Activated CD4-positive, alpha-beta T cell treated with anti-CD3 and anti-CD28 coated beads, Interleukin-2, amount 10 ng/mL, durations not matched to agents 7 days and 5 days (primary cell): Measurements from ENCODE around the gene GAB4. TPM values are rescaled to one million over a fixed set of nuclear protein-coding genes. Genes with fewer than 3 reads are reported as not detected.
"Not testable (repeated sequence)": the region's sequence is repeated elsewhere in the genome, so short reads cannot be mapped to it uniquely, and the experiment has no call there.

Experiments
- CTCF ChIA-PET: fragments of 350-600 bp; sonication (Branson Sonifier 250); formaldehyde crosslinking; loops from one replicate; lab custom pipeline; 2021; ENCODE audit warnings: antibody characterized with exemption; lab: Charles Lee
- POLR2A ChIA-PET: fragments of 350-600 bp; sonication (Branson Sonifier 250); formaldehyde crosslinking; loops from one replicate; lab custom pipeline; 2021; ENCODE audit warnings: antibody characterized with exemption; lab: Charles Lee
- DNase-seq: peaks from one replicate; pipeline ENCODE4 v3.0.0-alpha.2; 2020
- H3K27ac Mint-ChIP-seq: one replicate; pipeline ENCODE4 v1.8.0; 2021; ENCODE audit warnings: mild to moderate bottlenecking, moderate library complexity, mixed read lengths
- H3K27me3 Mint-ChIP-seq: one replicate; pipeline ENCODE4 v1.8.0; 2021; ENCODE audit warnings: mixed read lengths
- H3K36me3 Mint-ChIP-seq: one replicate; pipeline ENCODE4 v1.8.0; 2021; ENCODE audit warnings: low read depth, mixed read lengths
- H3K4me1 Mint-ChIP-seq: one replicate; pipeline ENCODE4 v1.8.0; 2021; ENCODE audit warnings: mixed read lengths
- H3K4me3 Mint-ChIP-seq: one replicate; pipeline ENCODE4 v1.8.0; 2021; ENCODE audit warnings: mild to moderate bottlenecking, moderate library complexity, mixed read lengths
- H3K9me3 Mint-ChIP-seq: one replicate; pipeline ENCODE4 v1.8.0; 2021; ENCODE audit warnings: mixed read lengths
- total RNA-seq, 2 experiments: library from RNA; stranded (reverse); gene quantifications; one replicate each; pipeline ENCODE4 v1.2.3, GENCODE V29; 2021

GAB4 gene
- total RNA-seq, 2 experiments from 2014 or later = not detected

GRCh38 chr22:17024380-17024779, 16.4 kb upstream of the GAB4 start:
- H3K27me3 Mint-ChIP-seq = peaks cover 32% of the 10 kb centered on the region
- H3K27ac Mint-ChIP-seq, H3K4me1 Mint-ChIP-seq, H3K9me3 Mint-ChIP-seq, CTCF ChIA-PET, H3K36me3 Mint-ChIP-seq, H3K4me3 Mint-ChIP-seq, POLR2A ChIA-PET: not testable (repeated sequence)
- DNase-seq = peak; percentile 10

- H3K27ac Mint-ChIP-seq, CTCF ChIA-PET, H3K4me3 Mint-ChIP-seq, H3K9me3 Mint-ChIP-seq, H3K36me3 Mint-ChIP-seq, POLR2A ChIA-PET, H3K4me1 Mint-ChIP-seq, DNase-seq: not testable (repeated sequence)
- H3K27me3 Mint-ChIP-seq = peaks cover 21% of the 10 kb centered on the region
Measured at GRCh38 chr22:17015552-17015951, 7.5 kb upstream of the GAB4 start.

DNA sequence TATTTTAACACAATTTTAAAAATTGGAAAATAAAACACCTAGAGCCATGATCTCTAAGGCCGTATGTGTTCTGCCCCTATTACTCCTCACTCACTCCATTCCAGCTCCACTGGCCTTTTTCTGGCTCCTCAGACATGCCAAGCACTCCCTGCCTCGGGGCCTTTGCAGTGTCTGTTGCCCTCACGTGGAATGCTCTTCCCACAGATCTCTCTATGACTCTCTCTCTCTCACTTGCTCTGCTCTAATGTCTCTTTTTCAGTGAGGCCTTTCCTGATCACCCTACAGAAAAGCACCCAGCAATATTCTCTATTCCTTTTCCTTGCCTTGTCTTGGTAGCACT, 6.0 kb upstream of the GAB4 start:
- H3K4me1 Mint-ChIP-seq, POLR2A ChIA-PET, DNase-seq, H3K27ac Mint-ChIP-seq, H3K4me3 Mint-ChIP-seq, H3K36me3 Mint-ChIP-seq, H3K27me3 Mint-ChIP-seq, H3K9me3 Mint-ChIP-seq: not testable (repeated sequence)
- CTCF ChIA-PET = interaction anchor here (0.6 kb wide), 1 partner anchor 296 kb away, joined by 3 read pairs; no protein-coding TSS in a partner anchor

- ChIA-PET CTCF (interaction anchor here (0.6 kb wide), 1 partner anchor 296 kb away, joined by 3 read pairs; no protein-coding TSS in a partner anchor), POLR2A (no interaction called here)
- no peak overlapping the region for H3K4me3 Mint-ChIP-seq
- DNase-seq = no peak
- no peaks in the 10 kb centered on the region for H3K4me1 Mint-ChIP-seq
- no peak overlapping the region for H3K27ac Mint-ChIP-seq
- peaks cover 10% of the 10 kb centered on the region for H3K27me3 Mint-ChIP-seq
- H3K9me3 Mint-ChIP-seq = no peaks in the 10 kb centered on the region
- H3K36me3 Mint-ChIP-seq = no peaks in the 10 kb centered on the region
Measured at GRCh38 chr22:17013396-17014100, 5.5 kb upstream of the GAB4 start.

DNA sequence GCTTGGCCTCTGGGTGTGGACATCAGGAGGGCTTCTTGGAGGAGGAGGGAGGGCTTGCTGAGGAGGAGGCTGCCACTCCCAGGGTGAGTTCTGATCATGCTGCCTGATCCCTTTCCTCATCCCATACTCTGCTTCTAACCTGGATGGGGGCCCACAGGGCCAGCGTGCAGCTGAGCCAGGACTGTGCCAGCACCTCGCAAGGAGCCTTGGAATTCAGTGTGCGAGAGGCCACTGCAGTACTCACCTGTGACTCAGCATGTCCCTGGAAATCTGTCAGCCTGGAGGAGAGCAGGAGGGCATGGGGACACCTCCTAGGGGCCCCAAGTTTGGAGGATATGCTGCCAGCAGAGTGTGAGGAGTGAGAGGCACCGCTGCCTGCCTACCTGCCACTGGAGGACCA, 4.2 kb upstream of the GAB4 start:
- no peaks in the 10 kb centered on the region for H3K36me3 Mint-ChIP-seq
- no peaks in the 10 kb centered on the region for H3K9me3 Mint-ChIP-seq
- POLR2A ChIA-PET = no interaction called here
- DNase-seq = no peak
- H3K27me3 Mint-ChIP-seq = peaks cover 4% of the 10 kb centered on the region
- H3K4me1 Mint-ChIP-seq = no peaks in the 10 kb centered on the region
- H3K4me3 Mint-ChIP-seq = no peak overlapping the region
- CTCF ChIA-PET = no interaction called here
- no peak overlapping the region for H3K27ac Mint-ChIP-seq

GRCh38 chr22:17009640-17010291, 1.7 kb upstream of the GAB4 start:
- H3K27me3 Mint-ChIP-seq = peaks cover 13% of the 10 kb centered on the region
- DNase-seq = no peak
- H3K4me3 Mint-ChIP-seq = no peak overlapping the region
- no peaks in the 10 kb centered on the region for H3K36me3 Mint-ChIP-seq
- H3K9me3 Mint-ChIP-seq = peaks cover 2% of the 10 kb centered on the region
- no peaks in the 10 kb centered on the region for H3K4me1 Mint-ChIP-seq
- ChIA-PET CTCF (no interaction called here), POLR2A (no interaction called here)
- H3K27ac Mint-ChIP-seq = no peak overlapping the region

DNA sequence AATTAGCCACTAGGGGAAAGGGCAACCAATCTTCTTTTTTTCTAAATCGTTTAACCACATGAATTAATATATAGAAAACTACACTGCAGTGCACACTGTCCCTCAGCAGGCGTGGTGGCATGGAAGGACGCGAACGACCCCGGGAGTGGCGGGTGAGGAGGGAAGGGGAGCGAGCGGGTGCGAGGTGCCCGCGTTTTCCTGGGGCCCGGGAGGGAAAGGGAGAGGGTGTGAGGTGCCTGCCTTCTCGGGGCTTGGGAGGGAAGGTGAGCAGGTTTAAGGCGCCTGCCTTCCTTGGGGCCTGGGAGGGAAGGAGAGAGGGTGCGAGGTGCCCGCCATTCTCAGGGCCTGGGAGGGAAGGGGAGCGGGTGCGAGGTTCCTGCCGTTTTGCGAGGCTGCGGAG, 765 bp downstream of the GAB4 start:
- ChIA-PET CTCF (no interaction called here), POLR2A (no interaction called here)
- Mint-ChIP-seq H3K4me1 (no peaks in the 10 kb centered on the region), H3K27ac (no peak overlapping the region), H3K4me3 (no peak overlapping the region), H3K27me3 (peaks cover 22% of the 10 kb centered on the region), H3K36me3 (no peaks in the 10 kb centered on the region), H3K9me3 (peaks cover 10% of the 10 kb centered on the region)
- DNase-seq = no peak

- no peaks in the 10 kb centered on the region for H3K9me3 Mint-ChIP-seq
- H3K27ac Mint-ChIP-seq = no peak overlapping the region
- no peaks in the 10 kb centered on the region for H3K4me1 Mint-ChIP-seq
- POLR2A ChIA-PET = no interaction called here
- H3K27me3 Mint-ChIP-seq = peaks cover 10% of the 10 kb centered on the region
- no peak overlapping the region for H3K4me3 Mint-ChIP-seq
- CTCF ChIA-PET = no interaction called here
- DNase-seq = no peak
- H3K36me3 Mint-ChIP-seq = no peaks in the 10 kb centered on the region
Measured at GRCh38 chr22:16989915-16990314, 18.1 kb downstream of the GAB4 start.

DNA sequence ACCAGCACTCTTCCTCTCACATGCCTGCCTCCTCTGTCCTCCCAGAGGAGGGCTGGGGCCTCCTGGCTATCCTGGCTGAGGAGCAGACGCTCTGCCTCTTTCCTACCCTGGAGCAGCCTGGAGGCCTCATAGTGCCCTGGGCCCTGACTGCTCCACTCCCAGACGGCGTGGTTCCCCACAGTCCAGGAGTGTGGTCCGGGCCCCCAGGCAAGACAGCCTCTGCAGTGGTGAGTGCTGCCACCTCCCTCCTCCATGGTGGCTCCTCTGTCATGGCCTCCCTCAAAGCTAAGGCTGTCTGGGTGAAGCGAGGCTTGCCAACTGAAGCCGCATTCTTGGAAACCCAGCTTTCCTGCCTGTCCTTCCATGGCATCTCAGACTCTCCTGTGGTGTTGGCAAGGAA, 19.8 kb downstream of the GAB4 start:
- Mint-ChIP-seq H3K4me3 (no peak overlapping the region), H3K27ac (no peak overlapping the region), H3K9me3 (peaks cover 5% of the 10 kb centered on the region), H3K36me3 (no peaks in the 10 kb centered on the region), H3K4me1 (no peaks in the 10 kb centered on the region), H3K27me3 (peaks cover 6% of the 10 kb centered on the region)
- ChIA-PET POLR2A (no interaction called here), CTCF (no interaction called here)
- DNase-seq = no peak

GRCh38 chr22:16987822-16988221, 20.2 kb downstream of the GAB4 start:
- POLR2A ChIA-PET = no interaction called here
- Mint-ChIP-seq H3K27me3 (peaks cover 6% of the 10 kb centered on the region), H3K9me3 (peaks cover 9% of the 10 kb centered on the region), H3K4me1 (no peaks in the 10 kb centered on the region), H3K27ac (no peak overlapping the region), H3K4me3 (no peak overlapping the region), H3K36me3 (no peaks in the 10 kb centered on the region)
- no peak for DNase-seq
- CTCF ChIA-PET = no interaction called here

- POLR2A ChIA-PET = no interaction called here
- Mint-ChIP-seq H3K36me3 (no peaks in the 10 kb centered on the region), H3K4me3 (no peak overlapping the region), H3K27ac (no peak overlapping the region), H3K4me1 (peaks cover 9% of the 10 kb centered on the region), H3K27me3 (peaks cover 34% of the 10 kb centered on the region), H3K9me3 (no peaks in the 10 kb centered on the region)
- CTCF ChIA-PET = no interaction called here
- DNase-seq = no peak
Measured at GRCh38 chr22:16975155-16975885, 32.7 kb downstream of the GAB4 start.

DNA sequence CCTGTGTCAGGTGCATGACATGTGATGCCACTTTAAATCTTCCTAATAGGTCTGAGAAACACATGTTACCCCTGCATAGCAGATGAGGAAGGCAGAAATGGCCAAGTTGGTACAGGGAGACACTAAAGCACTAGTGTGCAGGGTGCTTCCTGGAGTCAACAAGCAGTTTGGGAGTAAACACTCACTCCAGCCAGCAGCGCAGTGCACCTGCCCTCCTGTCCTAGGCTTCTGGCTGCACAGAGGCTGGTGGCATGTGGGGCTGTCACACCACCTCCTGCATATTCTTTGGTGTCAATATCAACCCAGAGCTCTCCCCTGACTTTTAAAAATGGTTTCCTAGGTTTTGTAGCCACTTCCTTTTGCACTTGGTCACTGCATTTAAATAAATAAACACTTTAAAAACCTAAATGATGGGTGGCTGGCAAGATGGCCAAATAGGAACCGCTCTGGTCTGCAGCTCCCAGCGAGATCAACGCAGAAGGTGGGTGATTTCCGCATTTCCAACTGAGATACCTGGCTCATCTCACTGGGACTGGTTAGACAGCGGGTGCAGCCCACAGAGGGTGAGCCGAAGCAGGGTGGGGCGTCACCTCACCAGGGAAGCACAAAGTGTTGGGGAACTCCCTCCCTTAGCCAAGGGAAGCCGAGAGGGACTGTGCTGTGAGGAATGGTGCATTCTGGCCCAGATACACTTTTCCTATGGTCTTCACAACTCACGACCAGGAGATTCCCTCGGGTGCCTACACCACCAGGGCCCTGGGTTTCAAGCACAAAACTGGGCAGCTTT, 33.5 kb downstream of the GAB4 start:
- H3K9me3 Mint-ChIP-seq = no peaks in the 10 kb centered on the region
- H3K4me1 Mint-ChIP-seq = peaks cover 14% of the 10 kb centered on the region
- no peaks in the 10 kb centered on the region for H3K36me3 Mint-ChIP-seq
- ChIA-PET POLR2A (no interaction called here), CTCF (no interaction called here)
- peaks cover 25% of the 10 kb centered on the region for H3K27me3 Mint-ChIP-seq
- H3K27ac Mint-ChIP-seq = no peak overlapping the region
- no peak for DNase-seq
- no peak overlapping the region for H3K4me3 Mint-ChIP-seq
